Daoy (cell line): ENCODE measurements around the gene BRIP1. TPM values are rescaled to one million over a fixed set of nuclear protein-coding genes. Genes with fewer than 3 reads are reported as not detected.
A peak's percentile ranks its signal among the peaks of the same experiment; 100 is the strongest.
"Not testable (repeated sequence)": the region's sequence is repeated elsewhere in the genome, so short reads cannot be mapped to it uniquely, and the experiment has no call there.

Source experiments
- DNase-seq: peaks from one replicate; pipeline ENCODE4 v3.0.0-alpha.2; 2015; ENCODE audit warnings: low read depth
- total RNA-seq: library from RNA; depleted of rRNA; stranded (reverse); fragments of >200 nt; shearing (Covaris generic); gene quantifications from 2 replicates; pipeline ENCODE4 v1.2.3, GENCODE V29; 2014

Gene BRIP1
- total RNA-seq, 1 experiment from 2014 or later: 28.5 TPM

DNA sequence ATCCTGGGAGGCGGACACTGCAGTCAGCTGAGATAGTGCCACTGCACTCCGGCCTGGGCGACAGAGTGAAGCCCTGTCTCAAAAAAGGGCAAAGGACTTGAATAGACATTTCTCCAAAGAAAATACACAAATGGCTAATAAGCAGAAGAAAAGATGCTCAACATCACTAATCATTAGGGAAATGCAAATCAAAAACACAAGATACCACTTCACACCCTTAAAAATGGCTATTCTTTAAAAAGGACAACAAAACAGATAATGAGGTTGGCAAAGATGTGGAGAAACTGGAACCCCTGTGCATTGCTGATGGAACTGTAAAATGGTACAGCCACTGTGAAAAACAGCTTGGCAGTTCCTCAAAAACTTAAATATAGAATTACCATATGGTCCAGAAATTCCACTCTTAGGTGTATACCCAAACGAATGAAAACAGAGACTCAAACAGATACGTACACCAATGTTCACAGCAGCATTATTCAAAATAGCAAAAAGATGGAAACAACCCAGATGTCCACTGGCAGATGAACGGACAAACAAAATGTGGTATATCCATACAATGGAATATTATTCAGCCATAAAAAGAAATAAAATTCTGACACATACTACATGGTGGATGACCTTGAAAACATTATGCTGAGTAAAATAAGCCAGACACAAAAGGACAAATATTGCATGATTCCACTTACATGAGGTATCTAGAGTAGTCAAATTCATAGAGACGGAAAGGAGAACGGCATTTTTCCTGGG is 35.5 kb downstream of the BRIP1 start:
- no peak for DNase-seq

DNA sequence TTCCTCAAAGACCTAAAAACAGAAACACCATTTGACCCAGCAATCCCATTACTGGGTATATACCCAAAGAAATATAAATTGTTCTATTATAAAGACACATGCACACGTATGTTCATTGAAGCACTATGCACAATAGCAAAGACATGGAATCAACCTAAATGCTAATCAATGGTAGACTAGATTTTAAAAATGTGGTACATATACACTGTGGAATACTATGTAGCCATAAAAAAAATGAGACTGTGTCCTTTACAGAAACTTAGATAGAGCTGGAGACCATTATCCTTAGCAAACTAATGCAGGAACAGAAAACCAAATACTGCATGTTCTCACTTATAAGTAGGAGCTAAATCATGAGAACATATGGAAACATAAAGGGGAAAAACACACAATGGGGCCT is 36.5 kb downstream of the BRIP1 start:
- not testable (repeated sequence) for DNase-seq

DNA sequence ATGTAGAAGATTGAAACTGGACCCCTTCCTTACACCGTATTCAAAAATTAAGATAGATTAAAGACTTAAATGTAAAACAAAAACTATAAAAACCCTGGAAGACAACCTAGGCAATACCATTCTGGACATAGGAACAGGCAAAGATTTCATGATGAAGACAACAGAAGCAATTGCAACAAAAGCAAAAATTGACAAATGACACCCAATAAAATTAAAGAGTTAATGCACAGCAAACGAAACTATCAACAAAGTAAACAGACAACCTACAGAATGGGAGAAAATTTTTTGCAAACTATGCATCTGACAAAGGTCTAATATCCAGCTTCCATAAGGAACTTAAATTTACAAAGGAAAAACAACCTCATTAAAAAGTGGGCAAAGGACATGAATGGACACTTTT is 37.1 kb downstream of the BRIP1 start:
- DNase-seq: not testable (repeated sequence)

DNA sequence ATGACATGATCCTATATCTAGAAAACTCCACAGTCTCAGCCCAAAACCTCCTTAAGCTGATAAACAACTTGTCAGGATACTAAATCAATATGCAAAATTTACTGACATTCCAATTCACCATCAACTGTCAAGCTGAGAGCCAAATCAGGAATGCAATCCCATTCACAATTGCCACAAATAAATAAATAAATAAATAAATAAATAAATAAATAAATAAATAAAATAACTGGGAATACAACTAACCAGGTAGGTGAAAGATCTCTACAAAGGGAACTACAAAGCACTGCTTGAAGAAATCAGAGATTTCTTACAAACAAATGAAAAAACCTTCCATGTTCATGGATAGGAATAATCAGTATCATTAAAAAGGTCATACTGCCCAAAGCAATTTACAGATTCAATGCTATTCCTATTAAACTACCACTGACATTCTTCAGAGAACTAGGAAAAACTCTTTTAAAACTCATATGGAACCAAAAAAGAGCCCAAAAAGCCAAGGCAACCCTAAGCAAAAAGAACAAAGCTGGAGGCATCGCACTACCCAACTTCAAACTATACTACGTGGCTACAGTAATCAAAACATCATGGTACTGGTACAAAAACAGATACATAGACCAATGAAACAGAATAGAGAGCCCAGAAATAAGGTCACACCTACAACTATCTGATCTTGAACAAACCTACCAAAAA is 37.7 kb downstream of the BRIP1 start:
- DNase-seq: no peak

DNA sequence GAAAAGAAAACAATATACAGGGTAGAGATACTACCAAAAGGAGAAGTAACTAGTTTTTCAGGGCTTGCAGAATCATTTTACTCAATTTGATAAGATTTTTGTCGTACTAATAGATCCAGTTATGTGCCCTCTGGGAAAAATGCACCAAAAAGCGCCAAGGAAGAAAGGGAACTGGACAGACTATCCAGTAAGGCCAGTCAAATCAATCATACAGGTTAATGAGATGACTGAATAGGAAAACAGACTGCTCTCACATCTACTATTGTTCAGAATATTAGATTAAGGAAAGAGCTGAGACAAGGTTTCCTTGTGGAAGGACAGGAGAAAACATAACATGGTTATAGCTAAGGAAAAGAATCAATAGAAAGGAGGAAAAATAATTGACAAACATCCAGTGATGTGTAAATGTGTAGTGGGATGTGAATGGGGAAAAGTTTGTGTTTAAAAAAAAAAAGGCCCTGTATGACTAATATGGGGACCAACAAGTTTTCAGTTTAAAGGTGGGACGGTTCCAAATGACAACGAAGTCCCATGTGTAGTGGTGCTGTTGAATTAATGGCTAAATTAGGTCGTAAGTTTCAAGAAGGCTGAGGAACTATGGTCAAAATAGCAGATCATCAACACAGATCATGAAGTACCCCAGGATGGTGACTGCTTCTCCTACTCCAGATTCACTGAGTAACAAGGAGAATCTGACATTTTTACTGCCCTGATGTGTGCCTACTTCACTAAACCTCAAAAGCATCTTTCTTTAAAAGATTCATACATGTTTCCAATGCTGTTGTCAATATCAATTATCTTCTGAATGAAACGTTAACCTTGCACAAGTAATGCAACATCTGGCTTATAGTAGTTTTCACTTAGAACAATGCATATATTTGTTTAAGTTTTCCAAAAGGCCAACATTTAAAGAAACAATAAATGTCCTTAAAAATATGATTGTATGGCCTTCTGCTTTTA is 40.7 kb downstream of the BRIP1 start:
- DNase-seq: no peak

DNA sequence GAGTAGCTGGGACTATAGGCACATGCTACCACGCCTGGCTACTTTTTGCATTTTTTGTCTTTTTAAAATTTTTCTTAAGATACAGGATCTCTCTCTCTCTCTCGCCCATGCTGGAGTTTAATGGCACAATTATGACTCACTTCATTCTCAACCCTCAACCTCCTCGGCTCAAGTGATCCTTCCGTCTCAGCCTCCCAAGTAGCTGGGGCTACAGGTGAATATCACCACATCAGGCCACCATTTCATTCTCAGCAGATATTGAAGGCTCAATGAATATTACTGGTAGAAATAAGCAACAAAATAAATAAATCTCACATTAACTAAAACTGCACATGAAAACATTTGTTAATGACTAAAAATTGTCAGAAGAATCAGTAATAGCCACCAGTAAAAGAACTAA is 41.7 kb downstream of the BRIP1 start:
- DNase-seq: no peak

DNA sequence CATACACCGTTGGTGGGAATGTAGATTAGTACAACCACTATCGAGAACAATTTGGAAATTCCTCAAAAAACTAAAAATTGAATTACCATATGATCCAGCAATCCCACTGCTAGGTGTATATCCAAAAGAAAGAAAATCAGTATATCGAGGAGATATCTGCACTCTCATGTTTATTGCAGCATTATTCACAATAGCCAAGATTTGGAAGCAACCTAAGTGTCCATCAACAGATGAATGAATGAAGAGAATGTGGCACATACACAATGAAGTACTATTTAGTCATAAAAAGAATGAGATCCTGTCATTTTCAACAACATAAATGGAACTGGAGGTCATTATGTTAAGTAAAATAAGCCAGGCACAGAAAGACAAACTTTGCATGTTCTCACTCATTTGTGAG is 44.1 kb downstream of the BRIP1 start:
- DNase-seq: not testable (repeated sequence)

DNA sequence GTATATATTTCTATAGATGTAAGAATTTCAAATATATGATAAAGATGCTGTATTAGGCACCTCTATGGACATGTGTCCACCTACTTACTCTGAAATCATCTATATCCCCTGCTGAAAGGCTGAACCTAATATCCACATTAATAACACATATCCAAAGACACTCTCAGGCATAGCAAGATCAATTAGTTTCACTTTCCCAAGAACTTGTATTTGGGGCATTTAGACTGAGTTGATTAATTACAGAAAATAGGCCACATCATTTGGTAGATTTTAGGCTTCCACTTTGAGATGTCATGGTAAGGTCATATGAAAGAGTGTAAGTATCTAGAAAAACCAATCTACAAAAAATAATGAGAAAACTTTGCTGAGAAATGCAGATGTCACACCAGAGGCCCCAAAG is 45.1 kb downstream of the BRIP1 start:
- no peak for DNase-seq

DNA sequence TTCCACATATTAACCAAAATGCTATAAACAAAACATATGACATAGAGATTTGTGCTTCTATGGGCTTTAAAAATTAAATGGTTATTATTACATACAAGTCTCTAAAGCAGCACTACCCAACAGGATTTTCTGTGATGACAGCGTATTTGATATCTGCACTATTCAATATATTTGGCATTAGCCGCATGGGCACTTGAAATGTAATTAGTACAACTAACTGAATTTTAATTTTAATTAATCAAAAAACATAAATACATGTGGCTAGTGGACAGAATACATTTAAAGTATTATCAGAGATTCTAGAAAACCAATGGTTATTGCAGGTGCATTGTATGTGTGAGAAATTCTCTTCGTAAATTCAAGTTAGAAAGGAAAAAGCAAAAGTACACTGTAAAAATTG is 45.9 kb downstream of the BRIP1 start:
- no peak for DNase-seq

DNA sequence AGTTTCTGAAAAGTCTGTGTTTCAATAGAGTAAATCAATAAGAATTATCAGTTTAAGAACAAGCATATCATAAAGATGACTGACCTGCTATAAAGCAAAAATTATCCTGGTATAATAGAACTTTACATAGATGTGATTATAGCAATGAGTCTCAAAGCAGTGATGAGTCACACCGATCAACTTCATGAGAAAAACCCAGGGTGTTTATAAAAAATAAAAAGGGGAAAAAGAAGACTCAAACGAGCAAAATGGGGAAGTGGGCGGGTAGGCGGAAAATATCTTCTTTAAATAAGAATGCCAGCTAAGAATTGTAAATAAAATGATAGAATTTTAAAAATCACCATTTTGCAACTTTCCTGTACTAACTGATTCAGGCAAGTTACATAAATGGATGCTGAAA is 46.8 kb downstream of the BRIP1 start:
- DNase-seq: no peak

DNA sequence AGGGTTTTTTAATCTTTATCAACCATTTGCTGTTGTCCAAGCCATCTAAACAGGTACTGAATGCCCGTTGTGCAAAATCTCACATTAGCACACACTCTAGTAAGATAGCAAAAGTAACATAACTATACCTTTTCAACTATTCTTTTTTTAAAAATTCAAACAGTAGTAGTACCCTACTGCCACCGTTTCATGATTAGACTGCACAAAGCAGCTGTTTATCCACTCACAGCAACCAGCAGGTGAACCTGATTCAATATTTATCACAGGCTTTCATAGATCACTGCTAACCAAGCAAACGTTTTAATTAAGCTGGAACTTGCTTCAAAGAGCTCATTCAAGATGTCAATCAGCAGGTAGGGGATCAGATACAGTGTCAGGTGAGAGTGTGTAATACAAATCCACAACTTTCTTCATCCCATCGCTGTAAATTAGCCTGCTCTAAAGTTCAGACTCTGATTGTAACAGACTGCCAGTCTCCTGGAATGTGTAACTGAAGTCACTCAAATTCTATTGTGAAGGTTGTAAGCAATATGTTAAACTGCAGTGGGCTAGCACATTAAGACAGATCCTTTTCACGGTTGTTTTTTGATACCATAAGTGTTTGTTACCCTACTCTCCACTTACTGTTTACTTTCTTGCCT is 47.3 kb downstream of the BRIP1 start:
- no peak for DNase-seq

DNA sequence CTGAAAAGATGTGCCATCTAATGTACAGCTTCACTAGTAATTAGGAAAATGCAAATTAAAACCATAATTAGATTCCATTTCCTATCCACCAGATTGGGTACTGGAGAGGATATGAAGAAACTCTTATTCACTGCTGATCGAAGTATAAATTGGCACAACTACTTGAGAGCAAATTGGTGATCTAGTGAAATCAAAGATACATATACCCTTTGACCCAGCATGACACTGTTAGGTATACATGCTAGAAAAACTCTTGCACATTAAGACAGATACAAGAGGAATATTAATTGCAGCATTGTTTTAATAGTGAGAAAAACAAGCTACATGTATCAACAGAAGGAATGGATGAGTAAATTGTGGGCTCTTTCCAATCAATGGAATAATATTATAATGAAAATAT is 48.8 kb downstream of the BRIP1 start:
- no peak for DNase-seq

DNA sequence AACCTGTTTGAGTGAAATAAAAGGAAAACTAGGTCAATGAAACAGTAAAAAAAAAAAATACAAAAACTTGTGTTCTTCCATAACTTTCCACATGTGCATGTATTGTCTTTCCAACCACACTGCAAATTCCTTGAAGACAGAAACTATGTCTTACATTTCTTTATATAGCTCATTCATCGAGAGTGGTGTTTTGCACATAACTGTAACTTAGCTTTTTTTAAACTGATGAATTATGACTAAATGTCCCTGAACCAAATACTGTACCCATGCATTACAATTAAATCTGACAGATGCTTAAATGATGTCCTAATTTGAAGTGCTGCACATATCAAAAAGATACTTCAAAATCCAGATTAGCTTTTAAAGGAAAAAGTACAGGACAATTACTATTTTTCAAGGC is 50.1 kb downstream of the BRIP1 start:
- DNase-seq: no peak

DNA sequence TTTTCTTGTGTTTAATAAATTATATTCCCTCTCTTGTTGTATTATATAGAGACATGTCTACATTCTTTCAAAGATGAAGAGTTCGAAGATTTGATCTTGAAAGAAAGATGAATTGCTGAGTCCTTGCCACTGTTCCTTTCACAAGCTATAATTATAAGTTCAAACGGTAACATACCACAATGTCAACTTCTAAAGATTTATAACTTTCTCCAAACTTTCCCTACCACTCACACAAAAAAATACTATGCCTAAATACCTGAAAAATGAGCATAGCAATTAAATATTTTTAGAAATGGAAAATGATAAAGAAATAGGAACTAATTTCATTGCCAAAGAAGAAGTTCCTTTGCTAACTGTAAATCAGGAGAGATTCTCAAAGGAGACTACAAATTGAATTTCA is 50.6 kb downstream of the BRIP1 start:
- no peak for DNase-seq

DNA sequence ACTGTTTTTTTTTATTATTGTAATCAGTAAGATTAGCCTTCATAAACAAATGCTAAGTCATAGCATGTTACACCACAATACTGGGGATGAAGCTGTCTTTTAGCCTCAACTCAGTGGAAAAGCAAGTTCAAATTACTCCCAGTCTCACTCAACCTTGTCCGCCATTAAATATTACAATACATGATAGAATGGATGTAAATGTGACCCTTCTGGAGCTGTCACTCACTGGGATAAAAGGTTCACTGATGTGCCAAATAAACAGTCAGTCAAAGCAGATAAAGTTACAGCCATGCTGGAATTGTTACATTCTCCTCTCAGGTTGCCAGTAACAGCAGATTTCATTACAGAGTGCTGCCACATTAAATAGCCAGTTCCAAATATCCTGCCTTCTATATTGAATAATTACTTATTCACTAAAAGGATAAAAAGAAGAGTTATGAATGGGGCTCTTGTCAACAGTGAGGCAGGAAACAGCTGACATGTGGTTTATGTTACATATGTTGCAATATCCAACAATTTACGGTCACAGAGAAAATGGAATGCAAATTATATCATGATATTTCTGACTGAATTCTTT is 53.4 kb downstream of the BRIP1 start:
- no peak for DNase-seq

DNA sequence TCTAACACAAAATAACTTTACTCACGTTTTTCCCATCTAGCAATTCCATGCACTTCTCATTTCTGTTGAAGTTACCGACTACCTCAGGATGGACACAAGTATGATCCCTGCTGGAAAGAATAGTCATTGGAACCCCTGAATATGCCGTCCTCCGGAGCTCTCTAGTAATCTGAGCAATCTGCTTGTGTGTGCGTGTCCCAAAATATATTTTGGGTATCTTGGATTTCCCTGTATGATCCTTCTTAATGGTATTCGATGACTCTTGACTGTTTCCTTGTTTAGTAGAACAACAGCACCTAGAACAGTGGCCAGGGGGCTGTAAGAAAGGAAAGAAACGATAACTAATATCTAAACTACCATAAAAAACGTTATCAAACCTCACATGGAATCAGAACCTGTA is 54.9 kb downstream of the BRIP1 start:
- no peak for DNase-seq

DNA sequence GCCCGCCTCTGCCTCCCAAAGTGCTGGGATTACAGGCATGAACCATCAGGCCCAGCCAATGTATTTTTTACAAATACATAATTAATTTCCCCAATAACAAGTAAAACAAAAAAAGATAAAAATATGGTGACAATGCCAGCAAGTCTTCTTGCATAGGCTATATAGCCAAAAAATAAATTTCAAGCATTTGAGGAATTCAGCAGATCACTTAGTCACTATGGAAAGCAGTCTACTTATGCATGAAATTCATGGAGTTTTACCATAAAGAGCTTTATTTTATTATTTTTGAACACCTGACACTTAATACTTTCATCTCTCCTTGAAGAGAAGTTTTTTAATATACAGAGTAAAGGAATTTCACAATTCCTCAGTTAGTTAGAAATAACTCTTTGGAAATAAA is 56.4 kb downstream of the BRIP1 start:
- DNase-seq: no peak

DNA sequence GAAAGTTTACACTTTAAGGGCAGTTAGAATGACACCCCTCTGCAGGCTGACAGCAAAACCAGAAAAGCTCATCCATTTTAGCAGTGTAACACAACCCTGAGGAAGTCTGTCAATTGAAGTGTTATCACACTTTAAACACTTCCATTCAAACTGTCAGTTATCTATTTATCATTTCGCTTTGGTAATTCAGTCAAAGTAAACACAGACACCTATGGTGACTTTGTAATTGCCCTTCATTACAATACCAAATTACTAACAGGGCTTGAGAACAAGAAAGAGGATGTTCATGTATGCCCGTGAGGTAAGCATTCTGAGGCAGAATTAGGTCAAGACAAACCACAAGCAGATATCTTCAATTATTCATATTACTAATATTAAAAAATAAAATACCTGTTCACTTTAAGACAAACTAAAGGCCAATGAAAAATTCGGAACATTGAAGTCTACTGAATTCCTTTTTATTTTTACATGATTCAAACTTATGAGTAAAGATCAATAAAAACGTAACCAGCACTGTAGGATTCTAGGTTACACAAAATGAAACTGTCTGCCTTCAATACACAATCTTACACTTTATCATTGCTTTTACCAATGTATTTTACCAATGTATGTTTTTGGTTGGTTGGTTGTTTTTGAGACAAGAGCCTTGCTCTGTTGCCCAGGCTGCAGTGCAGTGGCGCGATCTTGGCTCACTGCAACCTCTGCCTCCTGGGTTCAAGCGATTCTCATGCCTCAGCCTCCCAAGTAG is 57.1 kb downstream of the BRIP1 start:
- no peak for DNase-seq

DNA sequence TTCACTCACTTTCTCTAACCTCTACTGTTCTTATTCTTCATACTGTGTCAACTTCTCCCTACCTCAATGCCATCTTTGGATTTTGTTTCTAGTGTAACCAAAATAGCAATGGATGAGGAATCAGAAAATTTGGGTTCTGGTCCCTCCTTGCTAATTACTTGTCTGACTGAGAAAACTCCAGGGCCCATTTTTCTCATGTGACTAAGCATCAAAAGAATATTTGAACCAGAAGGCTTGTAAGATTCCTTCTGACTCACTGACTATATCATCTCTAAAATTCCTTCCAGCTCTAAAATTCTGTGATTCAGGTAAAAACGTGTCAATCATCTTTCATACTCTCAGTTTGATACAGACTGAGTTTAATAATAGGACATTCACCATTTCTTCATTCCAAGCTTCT is 57.9 kb downstream of the BRIP1 start:
- peak; percentile 11 for DNase-seq

DNA sequence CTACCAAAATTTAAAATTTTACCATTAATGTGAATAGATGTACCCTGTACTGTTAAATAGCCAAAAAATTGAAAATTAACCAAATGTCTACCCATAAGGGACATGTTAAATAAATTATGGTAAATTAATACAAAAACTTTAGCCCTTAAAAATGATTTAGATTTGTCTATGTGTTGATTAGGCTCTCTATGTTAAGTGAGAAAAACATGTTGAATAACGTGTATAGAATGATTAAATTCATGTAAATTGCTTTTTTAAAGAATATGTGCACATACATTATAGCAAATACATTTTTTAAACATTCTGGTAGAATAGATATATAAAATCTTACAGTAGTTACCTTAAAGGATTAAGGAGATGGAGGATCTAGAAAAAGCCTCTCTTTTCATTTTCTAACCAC is 59.5 kb downstream of the BRIP1 start:
- no peak for DNase-seq

DNA sequence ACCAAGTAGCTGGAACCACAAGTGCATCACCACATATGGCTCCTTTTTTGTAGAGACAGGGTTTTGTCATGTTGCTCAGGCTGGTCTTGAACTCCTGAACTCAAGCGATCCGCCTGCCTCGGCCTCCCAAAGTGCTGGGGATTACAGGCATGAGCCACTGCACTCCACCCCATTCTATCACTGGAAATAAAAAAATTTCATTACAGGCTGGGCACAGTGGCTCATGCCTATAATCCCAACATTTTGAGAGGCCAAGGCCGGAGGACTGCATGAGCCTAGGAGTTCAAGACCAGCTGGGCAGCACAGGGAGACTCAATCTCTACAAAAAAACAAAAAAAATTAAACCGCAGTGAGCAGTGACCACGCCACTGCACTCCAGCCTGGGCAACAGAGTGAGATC is 60.1 kb downstream of the BRIP1 start:
- DNase-seq: no peak
